Cardiac muscle cell (in vitro differentiated cells and primary cell): ENCODE data around the gene ADAT3. TPM values are rescaled to one million over a fixed set of nuclear protein-coding genes. Genes with fewer than 3 reads are reported as not detected.

Experiments used
- DNase-seq, 2 donors: peaks; one replicate each; pipeline versions ENCODE4 v3.0.0 to v3.0.0-alpha.2; 2010 to 2017; ENCODE audit warnings: low read depth in 1 of 2, low spot score in 1 of 2
- H3K27ac ChIP-seq: fragments of 200-600 bp; sonication (generic); 2 replicates; pipeline ENCODE4 v1.5.1; 2016
- H3K27me3 ChIP-seq: fragments of 200-600 bp; sonication (generic); 2 replicates; pipeline ENCODE4 v1.6.0; 2016; ENCODE audit warnings: control low read depth
- H3K36me3 ChIP-seq: fragments of 200-600 bp; sonication (generic); 2 replicates; pipeline ENCODE4 v1.5.1; 2016; ENCODE audit warnings: control low read depth
- H3K4me1 ChIP-seq: fragments of 200-600 bp; sonication (generic); 2 replicates; pipeline ENCODE4 v1.8.1; 2017; ENCODE audit warnings: low read depth, mild to moderate bottlenecking, mixed run types
- H3K4me3 ChIP-seq: fragments of 200-600 bp; sonication (generic); 2 replicates; pipeline ENCODE4 v1.5.1; 2016; ENCODE audit warnings: mild to moderate bottlenecking
- H3K9me3 ChIP-seq: fragments of 200-600 bp; sonication (generic); 2 replicates; pipeline ENCODE4 v1.5.1; 2017; ENCODE audit warnings: low read depth, mild to moderate bottlenecking, control low read depth
- polyA plus RNA-seq: library from polyadenylated mRNA; unstranded; fragments of >200 nt; fragmentation: Nextera tagmentation; extraction: Ambion mirVana; gene quantifications from 2 replicates; pipeline ENCODE4 v1.2.1, GENCODE V29; 2016
- total RNA-seq: library from RNA; depleted of rRNA; stranded (reverse); fragments of >200 nt; gene quantifications from 2 replicates; pipeline ENCODE4 v1.2.3, GENCODE V29; 2016
- TF ChIP-seq, protein P1 (sequence below): IDR thresholded peaks from 2 replicates; pipeline ENCODE4 v1.5.1; 2012; ENCODE audit warnings: low read depth, mild to moderate bottlenecking, low read length

The ADAT3 gene
- total and polyA plus RNA-seq, 2 experiments from 2014 or later = 11.2 to 14.3 TPM

GRCh38 chr19:1955171-1956121 is 50.2 kb downstream of the ADAT3 start:
- TF ChIP-seq, protein P1, sequence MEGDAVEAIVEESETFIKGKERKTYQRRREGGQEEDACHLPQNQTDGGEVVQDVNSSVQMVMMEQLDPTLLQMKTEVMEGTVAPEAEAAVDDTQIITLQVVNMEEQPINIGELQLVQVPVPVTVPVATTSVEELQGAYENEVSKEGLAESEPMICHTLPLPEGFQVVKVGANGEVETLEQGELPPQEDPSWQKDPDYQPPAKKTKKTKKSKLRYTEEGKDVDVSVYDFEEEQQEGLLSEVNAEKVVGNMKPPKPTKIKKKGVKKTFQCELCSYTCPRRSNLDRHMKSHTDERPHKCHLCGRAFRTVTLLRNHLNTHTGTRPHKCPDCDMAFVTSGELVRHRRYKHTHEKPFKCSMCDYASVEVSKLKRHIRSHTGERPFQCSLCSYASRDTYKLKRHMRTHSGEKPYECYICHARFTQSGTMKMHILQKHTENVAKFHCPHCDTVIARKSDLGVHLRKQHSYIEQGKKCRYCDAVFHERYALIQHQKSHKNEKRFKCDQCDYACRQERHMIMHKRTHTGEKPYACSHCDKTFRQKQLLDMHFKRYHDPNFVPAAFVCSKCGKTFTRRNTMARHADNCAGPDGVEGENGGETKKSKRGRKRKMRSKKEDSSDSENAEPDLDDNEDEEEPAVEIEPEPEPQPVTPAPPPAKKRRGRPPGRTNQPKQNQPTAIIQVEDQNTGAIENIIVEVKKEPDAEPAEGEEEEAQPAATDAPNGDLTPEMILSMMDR = no peak
- Histone ChIP-seq H3K36me3 (no peaks in the 10 kb centered on the region), H3K27me3 (no peaks in the 10 kb centered on the region), H3K4me1 (no peaks in the 10 kb centered on the region), H3K27ac (no peak overlapping the region), H3K4me3 (no peak overlapping the region), H3K9me3 (no peaks in the 10 kb centered on the region)
- no peak for DNase-seq

- no peaks in the 10 kb centered on the region for H3K27me3 ChIP-seq
- TF ChIP-seq, protein P1 = no peak
- H3K4me1 ChIP-seq = no peaks in the 10 kb centered on the region
- no peak overlapping the region for H3K4me3 ChIP-seq
- H3K36me3 ChIP-seq = no peaks in the 10 kb centered on the region
- no peaks in the 10 kb centered on the region for H3K9me3 ChIP-seq
- no peak overlapping the region for H3K27ac ChIP-seq
- DNase-seq = no peak
Observed at GRCh38 chr19:1956122-1956494, 50.9 kb downstream of the ADAT3 start.

GRCh38 chr19:1956868-1957492 is 51.8 kb downstream of the ADAT3 start:
- no peak overlapping the region for H3K27ac ChIP-seq

GRCh38 chr19:1957562-1958248 is 52.5 kb downstream of the ADAT3 start:
- H3K27me3 ChIP-seq = no peaks in the 10 kb centered on the region
- DNase-seq = no peak
- no peaks in the 10 kb centered on the region for H3K9me3 ChIP-seq
- no peaks in the 10 kb centered on the region for H3K4me1 ChIP-seq
- TF ChIP-seq, protein P1 = no peak
- no peaks in the 10 kb centered on the region for H3K36me3 ChIP-seq
- H3K4me3 ChIP-seq = no peak overlapping the region
- H3K27ac ChIP-seq = no peak overlapping the region

More at GRCh38 chr19:1956868-1957492, 51.8 kb downstream of the ADAT3 start:
- H3K36me3 ChIP-seq = no peaks in the 10 kb centered on the region
- no peaks in the 10 kb centered on the region for H3K27me3 ChIP-seq
- H3K4me3 ChIP-seq = no peak overlapping the region
- no peaks in the 10 kb centered on the region for H3K4me1 ChIP-seq
- DNase-seq = no peak
- TF ChIP-seq, protein P1 = no peak
- H3K9me3 ChIP-seq = no peaks in the 10 kb centered on the region

- no peak for DNase-seq
- H3K4me3 ChIP-seq = no peak overlapping the region
- no peaks in the 10 kb centered on the region for H3K36me3 ChIP-seq
- no peaks in the 10 kb centered on the region for H3K4me1 ChIP-seq
- no peak overlapping the region for H3K27ac ChIP-seq
- no peaks in the 10 kb centered on the region for H3K9me3 ChIP-seq
- TF ChIP-seq, protein P1 = no peak
- no peaks in the 10 kb centered on the region for H3K27me3 ChIP-seq
Observed at GRCh38 chr19:1959928-1960589, 54.9 kb downstream of the ADAT3 start.
